ENCODE data around the gene KTN1.

The KTN1 gene

DNA sequence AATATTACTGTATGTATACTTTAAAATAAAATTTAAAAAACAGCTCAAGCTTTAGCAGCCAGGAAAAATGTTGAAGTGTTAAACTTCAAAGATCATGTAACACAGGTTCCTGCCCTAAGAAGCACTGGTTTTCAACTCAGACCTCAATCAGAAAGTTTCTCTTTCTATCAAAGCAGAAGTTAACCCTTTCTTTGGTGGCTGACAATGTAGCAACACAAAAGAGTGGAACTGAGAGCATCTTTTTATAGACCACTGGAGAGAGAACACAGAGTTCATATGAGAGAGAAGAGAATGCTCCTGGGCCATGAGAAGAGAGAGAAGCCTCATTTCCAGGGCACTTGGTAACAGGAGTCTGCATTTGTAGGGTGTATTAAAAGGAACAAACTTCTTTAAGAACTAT lies 42.2 kb upstream of the KTN1 start:
- no peak for DNase-seq (ENCODE audit: low read depth)
- no peak overlapping the region for H3K4me3 ChIP-seq (ENCODE audit: low read depth, low read length)
- TF ChIP-seq, protein P1, sequence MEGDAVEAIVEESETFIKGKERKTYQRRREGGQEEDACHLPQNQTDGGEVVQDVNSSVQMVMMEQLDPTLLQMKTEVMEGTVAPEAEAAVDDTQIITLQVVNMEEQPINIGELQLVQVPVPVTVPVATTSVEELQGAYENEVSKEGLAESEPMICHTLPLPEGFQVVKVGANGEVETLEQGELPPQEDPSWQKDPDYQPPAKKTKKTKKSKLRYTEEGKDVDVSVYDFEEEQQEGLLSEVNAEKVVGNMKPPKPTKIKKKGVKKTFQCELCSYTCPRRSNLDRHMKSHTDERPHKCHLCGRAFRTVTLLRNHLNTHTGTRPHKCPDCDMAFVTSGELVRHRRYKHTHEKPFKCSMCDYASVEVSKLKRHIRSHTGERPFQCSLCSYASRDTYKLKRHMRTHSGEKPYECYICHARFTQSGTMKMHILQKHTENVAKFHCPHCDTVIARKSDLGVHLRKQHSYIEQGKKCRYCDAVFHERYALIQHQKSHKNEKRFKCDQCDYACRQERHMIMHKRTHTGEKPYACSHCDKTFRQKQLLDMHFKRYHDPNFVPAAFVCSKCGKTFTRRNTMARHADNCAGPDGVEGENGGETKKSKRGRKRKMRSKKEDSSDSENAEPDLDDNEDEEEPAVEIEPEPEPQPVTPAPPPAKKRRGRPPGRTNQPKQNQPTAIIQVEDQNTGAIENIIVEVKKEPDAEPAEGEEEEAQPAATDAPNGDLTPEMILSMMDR (IDR thresholded peaks at IDR 0.05; ENCODE audit: control insufficient read depth, extremely low read depth, insufficient read depth) = no peak

DNA sequence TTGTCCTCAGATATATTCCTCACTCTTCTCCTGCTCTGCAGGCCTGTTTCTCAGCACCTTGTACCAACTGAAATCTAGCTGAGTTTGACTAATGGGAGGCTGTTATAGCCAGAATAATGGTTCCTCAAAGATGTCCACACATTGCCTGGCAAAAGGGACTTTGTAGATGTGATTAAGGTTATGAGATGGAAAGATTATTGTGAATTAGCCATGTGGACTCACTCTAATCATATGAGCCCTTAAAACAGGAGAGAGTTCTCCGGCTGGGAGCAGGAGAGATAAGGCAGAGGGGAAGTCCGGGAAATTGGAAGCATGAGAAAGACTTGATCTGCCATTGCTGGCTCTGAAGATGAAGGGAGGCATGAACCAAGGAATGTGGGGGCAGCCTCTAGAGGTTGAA lies 40.0 kb upstream of the KTN1 start:
- no peak for DNase-seq (ENCODE audit: low read depth)
- H3K4me3 ChIP-seq (ENCODE audit: low read depth, low read length) = no peak overlapping the region
- TF ChIP-seq, protein P1 (IDR thresholded peaks at IDR 0.05; ENCODE audit: control insufficient read depth, extremely low read depth, insufficient read depth) = no peak

DNA sequence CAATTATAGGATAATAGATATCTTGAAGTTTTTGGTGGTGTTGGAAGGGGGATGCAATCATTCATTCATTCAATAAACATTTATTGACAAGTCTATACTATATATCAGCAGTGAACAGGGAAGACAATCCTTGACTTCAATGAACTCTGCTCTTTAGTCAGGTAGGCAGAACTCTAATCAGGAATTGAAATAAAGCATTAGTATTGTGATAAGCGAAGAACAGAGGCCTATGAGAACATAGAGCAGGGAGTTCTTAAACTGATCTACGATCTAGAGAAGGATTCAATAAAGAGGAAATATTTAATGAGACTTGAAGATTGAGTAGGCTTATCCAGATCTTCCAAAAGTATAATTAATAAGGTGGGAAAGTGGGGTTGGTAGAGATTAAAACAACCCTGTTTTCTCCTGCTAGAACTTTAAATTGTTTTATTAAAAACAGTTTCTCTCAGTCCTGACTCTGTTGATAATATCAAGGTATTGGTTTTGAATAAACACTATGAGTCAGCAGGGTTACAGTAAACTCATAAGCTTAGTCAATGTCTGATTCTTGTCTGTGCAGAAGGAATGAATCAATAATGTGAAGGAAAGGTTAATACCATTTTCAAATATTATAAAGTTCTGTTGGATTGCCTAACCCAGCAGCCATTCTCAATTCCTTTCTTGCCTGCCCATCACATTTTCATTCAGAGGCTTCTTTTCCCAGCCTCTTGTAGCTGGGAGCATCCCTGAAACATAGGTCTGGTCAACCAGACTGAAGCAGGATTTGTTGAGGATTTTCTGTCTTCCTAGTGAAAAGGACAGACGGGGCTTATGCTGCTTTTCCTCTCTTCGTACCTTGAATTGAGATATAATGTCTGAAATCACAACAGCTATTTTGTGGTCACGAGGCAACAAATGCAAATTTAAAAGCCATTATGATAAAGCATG lies 38.9 kb upstream of the KTN1 start:
- TF ChIP-seq, protein P1 (IDR thresholded peaks at IDR 0.05; ENCODE audit: control insufficient read depth, extremely low read depth, insufficient read depth) = no peak
- no peak for DNase-seq (ENCODE audit: low read depth)
- no peak overlapping the region for H3K4me3 ChIP-seq (ENCODE audit: low read depth, low read length)

DNA sequence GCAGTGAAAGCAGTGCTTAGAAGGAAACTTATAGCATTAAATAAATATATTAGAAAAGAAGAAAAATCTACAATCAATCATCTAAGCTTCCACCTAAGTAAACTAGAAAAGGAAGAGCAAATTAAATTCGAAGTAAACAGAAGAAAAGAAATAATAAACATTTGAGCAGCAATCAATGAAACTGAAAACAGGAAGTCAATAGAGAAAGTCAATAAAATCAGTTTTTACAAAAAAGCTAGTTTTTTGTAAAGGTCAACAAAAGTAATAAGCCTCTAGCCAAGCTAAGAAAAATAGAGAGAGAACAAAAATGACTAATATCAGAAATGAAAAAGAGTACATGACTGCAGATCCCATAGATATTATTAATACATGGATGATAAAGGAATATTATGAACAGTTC lies 34.2 kb upstream of the KTN1 start:
- TF ChIP-seq, protein P1 (IDR thresholded peaks at IDR 0.05; ENCODE audit: control insufficient read depth, extremely low read depth, insufficient read depth) = no peak
- no peak for DNase-seq (ENCODE audit: low read depth)
- H3K4me3 ChIP-seq (ENCODE audit: low read depth, low read length) = no peak overlapping the region

DNA sequence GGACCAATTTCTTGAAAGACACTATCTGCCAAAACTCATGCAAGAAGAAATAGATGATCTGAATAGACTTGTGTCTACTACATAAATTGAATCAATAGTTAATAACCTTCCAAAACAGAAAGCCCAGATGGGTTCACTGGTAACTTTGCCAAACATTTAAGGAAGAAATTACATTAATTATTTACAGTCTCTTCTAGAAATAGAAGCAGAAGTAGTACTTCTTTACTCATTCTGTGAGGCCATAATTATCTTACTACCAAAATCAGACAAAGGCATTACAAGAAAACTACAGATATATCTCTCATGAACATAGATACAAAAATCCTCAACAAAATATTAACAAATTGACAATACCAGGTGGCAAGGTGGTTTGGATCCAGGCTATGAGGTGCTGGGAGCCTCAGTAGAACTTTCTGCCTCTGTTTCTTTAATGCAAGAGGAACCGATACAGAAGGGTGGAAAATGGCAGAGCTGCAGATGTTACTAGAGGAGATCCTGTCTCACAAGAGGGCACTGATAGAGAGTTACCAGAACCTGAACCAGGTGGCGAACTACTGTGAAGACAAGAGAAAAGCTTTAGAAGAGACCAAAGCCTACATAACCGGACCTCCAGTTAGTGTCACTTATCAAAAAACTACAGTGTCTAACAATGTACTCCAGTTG lies 33.7 kb upstream of the KTN1 start:
- no peak for DNase-seq (ENCODE audit: low read depth)
- TF ChIP-seq, protein P1 (IDR thresholded peaks at IDR 0.05; ENCODE audit: control insufficient read depth, extremely low read depth, insufficient read depth) = no peak
- H3K4me3 ChIP-seq (ENCODE audit: low read depth, low read length) = no peak overlapping the region

DNA sequence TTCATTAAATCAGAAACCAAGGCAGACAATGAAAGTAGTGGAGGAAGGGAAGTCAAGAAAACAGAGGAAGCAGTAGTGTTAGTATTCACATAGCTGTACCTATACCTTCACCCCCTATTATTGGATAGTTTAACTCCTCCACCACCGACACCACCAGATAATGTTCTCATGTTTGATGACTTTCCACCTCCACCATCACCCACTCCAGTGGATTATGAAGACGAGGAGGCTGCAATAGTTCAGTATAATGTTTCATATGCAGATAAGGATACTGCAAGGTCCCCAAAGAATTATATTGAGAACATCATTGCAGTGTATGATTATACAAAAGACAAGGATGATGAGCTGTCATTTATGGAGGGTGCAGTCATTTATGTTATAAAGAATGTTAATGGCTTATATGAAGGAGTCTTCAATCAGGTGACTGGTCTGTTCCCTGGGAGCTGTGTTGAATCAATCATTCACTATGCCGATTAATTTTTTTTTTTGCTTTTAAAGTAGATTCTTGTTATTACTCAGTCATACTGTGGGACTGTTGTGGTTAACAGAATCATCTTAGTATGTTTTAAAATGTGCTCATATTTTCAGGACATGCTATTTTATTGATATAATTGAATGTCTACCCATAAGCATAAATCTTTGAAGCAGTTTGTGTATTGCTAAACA lies 32.2 kb upstream of the KTN1 start:
- DNase-seq (ENCODE audit: low read depth) = no peak
- H3K4me3 ChIP-seq (ENCODE audit: low read depth, low read length) = no peak overlapping the region
- TF ChIP-seq, protein P1 (IDR thresholded peaks at IDR 0.05; ENCODE audit: control insufficient read depth, extremely low read depth, insufficient read depth) = no peak

Measured in LNCaP clone FGC (cell line).